Activated CD4-positive, CD25-positive, alpha-beta regulatory T cell treated with anti-CD3 and anti-CD28 coated beads, Interleukin-2, amount 50 U/mL, for 24 hours (primary cell): ENCODE data around the gene EIPR1.

Experiments
- ATAC-seq, 2 donors: fragments of 150-1000 bp; cut with Tn5 transposase; one replicate each; pipeline ENCODE4 v1.10.0; 2021; ENCODE audit warnings: mild to moderate bottlenecking in 1 of 2, moderate library complexity in 1 of 2

Gene EIPR1

GRCh38 chr2:3243804-3244203 lies 133.8 kb downstream of the EIPR1 start:
- no peak for ATAC-seq

DNA sequence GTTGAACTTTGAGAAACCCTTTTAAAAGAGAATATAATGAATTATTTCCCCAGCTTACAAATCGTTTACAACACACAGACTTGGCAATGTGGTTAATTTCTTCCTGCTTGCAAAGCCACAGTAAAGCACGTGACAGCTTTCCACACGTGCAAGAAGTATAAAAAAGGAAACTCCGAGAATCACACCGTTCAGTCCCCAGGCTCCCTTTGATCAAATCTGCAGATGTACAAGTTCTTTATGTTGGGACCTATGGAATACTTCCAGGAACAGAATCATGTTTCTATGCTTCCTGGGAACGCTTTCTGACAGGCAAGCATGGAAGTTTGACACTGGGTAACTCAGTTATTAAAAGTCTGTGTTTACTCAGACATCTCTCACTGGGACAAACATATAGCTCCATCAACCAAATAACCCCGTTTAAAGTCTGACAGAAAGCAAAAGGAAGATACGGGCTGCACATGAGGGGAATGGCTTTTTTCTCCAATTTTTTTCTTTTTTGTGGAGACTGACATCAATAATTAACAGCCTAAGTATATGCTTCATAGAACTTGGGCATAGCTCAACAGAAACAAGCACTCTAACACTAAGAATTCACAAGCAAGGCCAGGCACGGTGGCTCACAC lies 134.8 kb downstream of the EIPR1 start:
- peak; percentile 70 to 75 for ATAC-seq

DNA sequence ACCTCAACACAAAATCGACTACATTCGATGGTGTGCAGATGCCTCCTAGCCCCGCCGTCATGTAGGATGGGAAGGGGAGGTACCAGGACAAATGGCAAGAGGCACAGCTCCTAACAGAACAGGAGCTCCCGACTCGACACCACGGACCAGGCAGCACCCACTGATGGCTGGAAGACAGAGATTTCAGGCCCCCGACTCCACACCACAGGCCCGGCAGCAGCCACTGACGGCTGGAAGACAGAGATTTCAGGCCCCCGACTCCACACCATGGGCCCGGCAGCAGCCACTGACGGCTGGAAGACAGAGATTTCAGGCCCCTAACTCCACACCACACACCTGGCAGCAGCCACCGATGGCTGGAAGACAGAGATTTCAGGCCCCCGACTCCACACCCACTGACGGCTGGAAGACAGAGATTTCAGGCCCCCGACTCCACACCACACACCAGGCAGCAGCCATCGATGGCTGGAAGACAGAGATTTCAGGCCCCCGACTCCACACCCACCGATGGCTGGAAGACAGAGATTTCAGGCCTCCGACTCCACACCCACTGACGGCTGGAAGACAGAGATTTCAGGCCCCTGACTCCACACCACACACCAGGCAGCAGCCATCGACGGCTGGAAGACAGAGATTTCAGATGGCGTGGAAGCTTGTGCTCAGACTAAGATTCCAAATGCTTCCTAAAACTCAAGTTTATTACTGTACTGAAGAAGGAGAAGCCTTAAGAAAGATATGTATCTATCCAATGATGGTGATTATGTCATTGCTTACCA lies 135.5 kb downstream of the EIPR1 start:
- ATAC-seq, result no peak

- peak; percentile 30 to 61 for ATAC-seq
Observed at GRCh38 chr2:3238951-3239841, 138.4 kb downstream of the EIPR1 start.

DNA sequence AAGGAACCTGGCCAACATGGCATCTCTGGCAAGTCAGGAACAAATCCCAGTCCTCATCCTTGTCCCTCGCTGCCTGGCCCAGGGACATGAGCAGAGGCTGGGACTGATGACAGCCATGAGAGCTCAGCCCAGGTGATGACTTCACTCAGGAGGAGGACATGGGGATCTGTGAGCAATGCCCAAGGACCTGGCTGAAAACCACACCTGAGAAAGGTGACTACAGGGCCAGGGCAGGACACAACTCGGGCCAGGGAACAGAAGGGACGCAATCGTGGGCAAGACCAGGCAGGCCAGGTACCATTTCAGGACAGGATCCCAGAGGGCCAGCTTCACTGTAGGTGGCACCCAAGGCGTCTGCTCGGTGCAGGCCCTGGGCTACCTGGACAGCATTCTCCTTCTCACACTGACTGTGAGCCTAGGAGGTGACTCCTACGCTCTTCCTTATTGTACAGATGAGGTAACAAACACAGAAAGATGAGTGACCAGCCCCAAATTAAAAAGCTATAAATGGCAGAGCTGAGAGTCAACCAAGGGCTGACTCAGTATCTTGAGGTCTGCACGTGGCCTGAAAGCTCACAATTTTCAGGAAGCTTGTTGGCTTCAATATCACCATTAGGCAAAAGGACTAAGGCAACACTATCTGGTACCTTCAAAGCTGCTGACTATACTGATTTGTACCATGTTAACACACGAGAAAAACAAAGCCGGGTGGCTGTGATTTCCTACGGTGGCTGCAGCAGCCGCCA lies 141.1 kb downstream of the EIPR1 start:
- ATAC-seq, result no peak

- no peak for ATAC-seq
Observed at GRCh38 chr2:3233877-3234276, 143.7 kb downstream of the EIPR1 start.

GRCh38 chr2:3229221-3229620 lies 148.4 kb downstream of the EIPR1 start:
- no peak for ATAC-seq

GRCh38 chr2:3224681-3225080 lies 152.9 kb downstream of the EIPR1 start:
- ATAC-seq, result no peak

DNA sequence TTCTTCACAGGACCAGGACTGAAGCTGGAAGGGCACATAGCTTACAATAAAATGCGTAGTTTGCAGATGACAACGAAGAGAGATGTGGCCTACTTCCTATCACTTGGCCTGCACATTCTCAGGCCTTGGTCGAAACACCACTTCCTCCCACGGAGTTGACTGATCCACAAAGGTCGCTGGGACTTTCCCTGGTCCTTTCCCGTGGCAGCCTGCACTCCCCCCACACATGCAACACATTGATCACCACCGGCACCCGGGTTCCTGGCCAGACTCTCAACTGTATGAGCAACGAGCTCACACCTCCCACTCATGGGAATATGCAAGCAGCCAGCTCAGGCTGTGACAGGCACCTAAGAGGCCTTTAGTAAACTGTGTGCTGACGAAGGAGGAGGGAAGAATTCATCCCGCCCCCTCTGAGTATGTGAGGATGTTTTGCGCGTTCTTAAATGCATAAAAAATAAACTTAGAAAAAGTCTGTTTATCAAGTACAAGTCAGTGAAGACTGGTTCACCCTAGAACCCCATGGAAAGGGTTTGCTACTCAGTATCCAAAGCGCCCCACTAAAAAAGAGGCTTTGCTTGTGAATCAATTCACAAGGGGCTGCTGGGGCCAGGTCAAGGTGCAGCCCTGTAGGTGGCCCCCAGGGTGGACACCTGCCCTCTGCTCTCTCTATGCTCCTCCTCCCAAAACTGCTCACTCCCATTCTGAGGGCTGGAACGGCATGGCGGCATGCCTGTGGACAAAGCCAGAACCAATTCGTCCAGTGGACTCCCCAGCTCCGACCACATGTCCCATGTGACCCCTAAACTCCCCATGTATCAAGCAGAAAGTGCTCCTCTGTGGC lies 154.3 kb downstream of the EIPR1 start:
- peak; percentile 96 for ATAC-seq

DNA sequence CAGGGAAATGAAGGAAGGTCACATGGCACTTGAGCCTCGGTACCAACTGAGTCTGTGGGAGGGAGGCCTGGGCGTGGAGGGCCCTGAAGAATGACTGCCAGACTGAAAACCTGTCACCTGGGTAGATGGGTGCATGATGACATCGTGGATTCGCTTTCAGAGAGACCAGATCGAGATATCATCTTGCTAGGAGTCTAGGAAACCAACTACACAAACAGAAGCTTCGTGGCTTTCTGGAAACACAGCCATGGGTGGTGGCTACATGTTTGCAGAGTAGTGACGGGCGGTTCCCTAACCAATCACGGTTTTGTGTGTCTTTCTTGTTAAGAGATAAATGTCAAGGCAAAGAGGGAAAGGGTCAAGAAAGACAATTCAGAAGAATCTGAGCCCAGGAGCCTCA lies 155.0 kb downstream of the EIPR1 start:
- ATAC-seq, result peak; percentile 63 to 64

DNA sequence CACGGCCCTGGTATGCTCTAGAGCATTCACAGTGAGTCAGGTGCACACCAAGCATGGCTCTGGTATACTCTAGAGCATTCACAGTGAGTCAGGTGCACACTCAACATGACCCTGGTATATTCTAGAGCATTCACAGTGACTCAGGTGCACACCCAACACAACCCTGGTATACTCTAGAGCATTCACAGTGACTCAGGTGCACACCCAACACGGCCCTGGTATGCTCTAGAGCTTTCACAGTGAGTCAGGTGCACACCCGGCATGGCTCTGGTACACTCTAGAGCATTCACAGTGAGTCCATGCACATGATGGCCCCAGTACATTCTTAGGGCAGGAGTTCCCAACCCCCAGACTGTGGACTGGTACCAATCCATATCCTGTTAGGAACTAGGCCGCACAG lies 158.1 kb downstream of the EIPR1 start:
- no peak for ATAC-seq

DNA sequence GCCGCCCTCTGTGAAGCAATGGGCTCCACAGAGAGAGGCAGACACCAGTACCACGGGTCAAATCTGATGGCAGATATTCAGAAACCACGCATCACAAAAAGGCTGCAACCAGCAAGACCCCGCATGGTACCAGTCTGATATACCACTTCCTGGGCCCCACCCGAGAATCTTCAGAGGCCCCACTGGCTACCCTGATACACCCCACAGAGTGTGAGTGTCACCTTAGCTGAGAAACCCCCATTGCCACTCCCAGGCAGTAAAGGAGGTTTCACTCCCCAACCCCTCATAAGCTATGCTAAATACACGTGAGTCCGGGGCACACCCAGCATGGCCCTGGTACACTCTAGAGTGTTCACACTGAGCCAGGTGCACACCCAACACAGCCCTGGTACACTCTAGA lies 160.0 kb downstream of the EIPR1 start:
- no peak for ATAC-seq

- ATAC-seq, result peak; percentile 67 to 72
Observed at GRCh38 chr2:3216841-3217495, 160.7 kb downstream of the EIPR1 start.

- no peak for ATAC-seq
Observed at GRCh38 chr2:3214806-3215404, 162.7 kb downstream of the EIPR1 start.

DNA sequence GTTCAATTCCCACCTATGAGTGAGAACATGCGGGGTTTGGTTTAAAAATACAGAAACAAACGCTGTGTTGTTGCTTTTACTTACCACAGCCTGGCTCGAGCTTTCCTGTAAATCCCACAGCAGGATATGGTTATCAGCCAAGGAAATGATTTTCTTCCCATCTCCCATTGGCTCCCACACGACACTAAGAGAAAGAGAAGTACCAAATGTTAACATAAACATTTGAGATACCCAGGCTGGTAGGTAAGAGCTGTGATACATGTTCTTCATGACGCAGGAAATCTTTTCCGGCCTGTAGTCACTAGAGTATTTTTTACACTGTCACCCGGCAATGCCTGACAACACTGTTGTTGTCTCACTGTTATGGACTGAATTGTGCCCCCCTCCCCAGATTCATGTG lies 163.6 kb downstream of the EIPR1 start:
- ATAC-seq, result no peak

- no peak for ATAC-seq
Observed at GRCh38 chr2:3212984-3213383, 164.6 kb downstream of the EIPR1 start.

GRCh38 chr2:3212061-3212362 lies 165.6 kb downstream of the EIPR1 start:
- no peak for ATAC-seq

- no peak for ATAC-seq
Observed at GRCh38 chr2:3211256-3212060, 166.2 kb downstream of the EIPR1 start.

DNA sequence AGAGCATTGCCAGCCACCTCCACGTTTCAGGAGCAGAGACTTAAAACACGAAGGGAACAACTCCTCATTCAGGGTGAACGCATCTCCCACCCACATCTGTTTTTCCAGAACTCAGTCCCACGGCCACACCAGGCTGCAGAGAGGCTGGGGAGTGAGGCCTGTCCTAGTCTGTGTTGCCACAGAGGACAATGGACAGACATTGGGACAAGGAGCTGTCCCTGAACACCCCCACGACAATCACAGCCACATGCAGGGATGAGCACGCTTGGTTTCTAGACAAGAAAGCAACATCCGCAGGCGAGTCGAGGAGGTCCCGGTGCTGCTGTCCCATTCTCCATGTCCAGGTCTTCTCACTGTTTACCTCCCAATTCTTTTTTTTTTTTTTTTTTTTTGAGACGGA lies 167.4 kb downstream of the EIPR1 start:
- ATAC-seq, result no peak

DNA sequence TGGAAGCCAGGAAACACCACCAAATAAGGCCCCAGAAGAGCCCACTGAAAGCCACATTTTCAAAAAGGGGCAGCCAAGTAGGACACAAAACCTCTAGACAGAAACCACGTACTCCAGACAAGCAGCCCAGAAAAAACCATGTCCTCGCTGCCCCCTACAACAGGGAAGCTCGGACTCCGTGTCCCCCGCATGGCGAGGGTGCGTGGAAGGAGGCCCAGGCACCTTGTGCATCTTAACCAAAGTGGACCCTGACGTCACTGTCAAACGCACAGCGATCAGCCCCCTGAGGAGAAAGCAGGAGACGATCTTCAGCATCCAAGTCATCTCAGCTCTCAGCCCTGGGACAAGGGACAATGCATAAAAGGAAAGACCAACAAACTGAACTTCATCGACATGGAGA lies 168.4 kb downstream of the EIPR1 start:
- no peak for ATAC-seq
